K562 (cell line): Measurements from ENCODE around the gene RAE1. TPM values are rescaled to one million over a fixed set of nuclear protein-coding genes. Genes with fewer than 3 reads are reported as not detected.

Source experiments
- CBX3 ChIP-seq, 2 experiments: IDR thresholded peaks; 1 replicate in 1 of 2; 2 replicates in 1 of 2; pipeline ENCODE4 v1.6.1; 2012; ENCODE audit warnings: inconsistent platforms in 2 of 2, low read length in 2 of 2, borderline replicate concordance in 1 of 2, control low read depth in 1 of 2
- SMAD3 ChIP-seq: fragments of 450-650 bp; formaldehyde crosslinking; conservative IDR thresholded peaks from 2 replicates; pipeline ENCODE4 v1.4.0; 2020; ENCODE audit warnings: mild to moderate bottlenecking
- ZNF263 ChIP-seq: sonication (generic); formaldehyde crosslinking; IDR thresholded peaks from 2 replicates; pipeline ENCODE4 v1.8.0; 2022; ENCODE audit warnings: mild to moderate bottlenecking, missing genetic modification reagents, borderline replicate concordance
- polyA plus RNA-seq, 8 experiments: library from polyadenylated mRNA; depleted of rRNA in 4 of 8; stranded (reverse) in 5 of 8; unstranded in 3 of 8; fragments of >200 nt; fragmentation: Nextera tagmentation in 2 of 8; fragmentation: Illumina TruSeq in 1 of 8; extraction: Ambion mirVana in 2 of 8; extraction: Trizol in 1 of 8; gene quantifications; 2 replicates each; pipeline versions ENCODE4 v1.2.1 to v1.2.3, GENCODE V29; 2011 to 2014; ENCODE audit warnings: inconsistent platforms in 1 of 8, missing spikeins in 1 of 8
- total RNA-seq, 7 experiments: library from RNA; depleted of rRNA in 6 of 7; stranded (reverse); fragments of >200 nt in 6 of 7; fragmentation: Illumina TruSeq in 2 of 7; extraction: Trizol in 2 of 7; gene quantifications; 2 replicates each; pipeline versions ENCODE4 v1.2.1 to v1.2.3, GENCODE V29; 2011 to 2021; ENCODE audit warnings: low replicate concordance in 1 of 7
- TF ChIP-seq, protein P1 (sequence below): fragments of 450-650 bp; IDR thresholded peaks from 2 replicates; pipeline ENCODE4 v1.6.1; 2016; ENCODE audit warnings: mild to moderate bottlenecking, moderate library complexity

RAE1 gene
- total and polyA plus RNA-seq, 9 of the 15 experiments (the other 6 are each of a cell fraction or from before 2014, with no cell fraction given): 33.7 to 248 (median 77.7) TPM

DNA sequence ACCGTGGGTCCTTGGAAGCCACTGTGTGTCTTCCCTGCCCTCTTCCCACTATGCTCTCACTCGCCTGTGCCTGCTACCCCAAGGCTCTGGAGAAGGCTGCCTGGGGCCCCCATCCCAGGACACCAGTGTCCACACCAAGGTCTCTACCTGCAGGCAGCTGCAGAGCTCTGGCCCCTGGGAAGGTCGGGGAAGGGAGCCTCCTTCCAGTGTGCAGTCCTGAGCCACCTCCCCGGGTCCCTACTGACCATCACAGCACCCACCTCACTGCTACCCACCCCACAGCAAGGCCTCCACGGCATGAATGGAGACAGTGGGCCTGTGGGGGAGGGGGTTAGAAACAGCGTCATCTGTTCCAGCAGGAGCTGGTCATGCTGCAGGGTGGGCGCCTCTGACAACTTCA lies 75.8 kb downstream of the RAE1 start (continued):
- TF ChIP-seq, protein P1, sequence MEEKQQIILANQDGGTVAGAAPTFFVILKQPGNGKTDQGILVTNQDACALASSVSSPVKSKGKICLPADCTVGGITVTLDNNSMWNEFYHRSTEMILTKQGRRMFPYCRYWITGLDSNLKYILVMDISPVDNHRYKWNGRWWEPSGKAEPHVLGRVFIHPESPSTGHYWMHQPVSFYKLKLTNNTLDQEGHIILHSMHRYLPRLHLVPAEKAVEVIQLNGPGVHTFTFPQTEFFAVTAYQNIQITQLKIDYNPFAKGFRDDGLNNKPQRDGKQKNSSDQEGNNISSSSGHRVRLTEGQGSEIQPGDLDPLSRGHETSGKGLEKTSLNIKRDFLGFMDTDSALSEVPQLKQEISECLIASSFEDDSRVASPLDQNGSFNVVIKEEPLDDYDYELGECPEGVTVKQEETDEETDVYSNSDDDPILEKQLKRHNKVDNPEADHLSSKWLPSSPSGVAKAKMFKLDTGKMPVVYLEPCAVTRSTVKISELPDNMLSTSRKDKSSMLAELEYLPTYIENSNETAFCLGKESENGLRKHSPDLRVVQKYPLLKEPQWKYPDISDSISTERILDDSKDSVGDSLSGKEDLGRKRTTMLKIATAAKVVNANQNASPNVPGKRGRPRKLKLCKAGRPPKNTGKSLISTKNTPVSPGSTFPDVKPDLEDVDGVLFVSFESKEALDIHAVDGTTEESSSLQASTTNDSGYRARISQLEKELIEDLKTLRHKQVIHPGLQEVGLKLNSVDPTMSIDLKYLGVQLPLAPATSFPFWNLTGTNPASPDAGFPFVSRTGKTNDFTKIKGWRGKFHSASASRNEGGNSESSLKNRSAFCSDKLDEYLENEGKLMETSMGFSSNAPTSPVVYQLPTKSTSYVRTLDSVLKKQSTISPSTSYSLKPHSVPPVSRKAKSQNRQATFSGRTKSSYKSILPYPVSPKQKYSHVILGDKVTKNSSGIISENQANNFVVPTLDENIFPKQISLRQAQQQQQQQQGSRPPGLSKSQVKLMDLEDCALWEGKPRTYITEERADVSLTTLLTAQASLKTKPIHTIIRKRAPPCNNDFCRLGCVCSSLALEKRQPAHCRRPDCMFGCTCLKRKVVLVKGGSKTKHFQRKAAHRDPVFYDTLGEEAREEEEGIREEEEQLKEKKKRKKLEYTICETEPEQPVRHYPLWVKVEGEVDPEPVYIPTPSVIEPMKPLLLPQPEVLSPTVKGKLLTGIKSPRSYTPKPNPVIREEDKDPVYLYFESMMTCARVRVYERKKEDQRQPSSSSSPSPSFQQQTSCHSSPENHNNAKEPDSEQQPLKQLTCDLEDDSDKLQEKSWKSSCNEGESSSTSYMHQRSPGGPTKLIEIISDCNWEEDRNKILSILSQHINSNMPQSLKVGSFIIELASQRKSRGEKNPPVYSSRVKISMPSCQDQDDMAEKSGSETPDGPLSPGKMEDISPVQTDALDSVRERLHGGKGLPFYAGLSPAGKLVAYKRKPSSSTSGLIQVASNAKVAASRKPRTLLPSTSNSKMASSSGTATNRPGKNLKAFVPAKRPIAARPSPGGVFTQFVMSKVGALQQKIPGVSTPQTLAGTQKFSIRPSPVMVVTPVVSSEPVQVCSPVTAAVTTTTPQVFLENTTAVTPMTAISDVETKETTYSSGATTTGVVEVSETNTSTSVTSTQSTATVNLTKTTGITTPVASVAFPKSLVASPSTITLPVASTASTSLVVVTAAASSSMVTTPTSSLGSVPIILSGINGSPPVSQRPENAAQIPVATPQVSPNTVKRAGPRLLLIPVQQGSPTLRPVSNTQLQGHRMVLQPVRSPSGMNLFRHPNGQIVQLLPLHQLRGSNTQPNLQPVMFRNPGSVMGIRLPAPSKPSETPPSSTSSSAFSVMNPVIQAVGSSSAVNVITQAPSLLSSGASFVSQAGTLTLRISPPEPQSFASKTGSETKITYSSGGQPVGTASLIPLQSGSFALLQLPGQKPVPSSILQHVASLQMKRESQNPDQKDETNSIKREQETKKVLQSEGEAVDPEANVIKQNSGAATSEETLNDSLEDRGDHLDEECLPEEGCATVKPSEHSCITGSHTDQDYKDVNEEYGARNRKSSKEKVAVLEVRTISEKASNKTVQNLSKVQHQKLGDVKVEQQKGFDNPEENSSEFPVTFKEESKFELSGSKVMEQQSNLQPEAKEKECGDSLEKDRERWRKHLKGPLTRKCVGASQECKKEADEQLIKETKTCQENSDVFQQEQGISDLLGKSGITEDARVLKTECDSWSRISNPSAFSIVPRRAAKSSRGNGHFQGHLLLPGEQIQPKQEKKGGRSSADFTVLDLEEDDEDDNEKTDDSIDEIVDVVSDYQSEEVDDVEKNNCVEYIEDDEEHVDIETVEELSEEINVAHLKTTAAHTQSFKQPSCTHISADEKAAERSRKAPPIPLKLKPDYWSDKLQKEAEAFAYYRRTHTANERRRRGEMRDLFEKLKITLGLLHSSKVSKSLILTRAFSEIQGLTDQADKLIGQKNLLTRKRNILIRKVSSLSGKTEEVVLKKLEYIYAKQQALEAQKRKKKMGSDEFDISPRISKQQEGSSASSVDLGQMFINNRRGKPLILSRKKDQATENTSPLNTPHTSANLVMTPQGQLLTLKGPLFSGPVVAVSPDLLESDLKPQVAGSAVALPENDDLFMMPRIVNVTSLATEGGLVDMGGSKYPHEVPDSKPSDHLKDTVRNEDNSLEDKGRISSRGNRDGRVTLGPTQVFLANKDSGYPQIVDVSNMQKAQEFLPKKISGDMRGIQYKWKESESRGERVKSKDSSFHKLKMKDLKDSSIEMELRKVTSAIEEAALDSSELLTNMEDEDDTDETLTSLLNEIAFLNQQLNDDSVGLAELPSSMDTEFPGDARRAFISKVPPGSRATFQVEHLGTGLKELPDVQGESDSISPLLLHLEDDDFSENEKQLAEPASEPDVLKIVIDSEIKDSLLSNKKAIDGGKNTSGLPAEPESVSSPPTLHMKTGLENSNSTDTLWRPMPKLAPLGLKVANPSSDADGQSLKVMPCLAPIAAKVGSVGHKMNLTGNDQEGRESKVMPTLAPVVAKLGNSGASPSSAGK: no peak
- TF ChIP-seq ZNF263 (no peak), CBX3 (IDR thresholded peaks at IDR 0.05; ENCODE audit: borderline replicate concordance in 1 of 2, low read length in 2 of 2) (no peak), SMAD3 (CRISPR knock-in tag) (no peak)
